Measurements from ENCODE around the gene KCNJ14.

- TF ChIP-seq POLR2A (IDR thresholded peaks at IDR 0.05; ENCODE audit: low read length) (no peak), GATA1 (IDR thresholded peaks at IDR 0.05; ENCODE audit: low read depth, low read length) (no peak)
Observed at GRCh38 chr19:48424694-48425219, 30.6 kb upstream of the KCNJ14 start.
